ENCODE measurements around the gene TBRG4.

- TF ChIP-seq ZNF274 (IDR thresholded peaks at IDR 0.05; ENCODE audit: low read depth, low read length) (no peak), YY1 (IDR thresholded peaks at IDR 0.05; ENCODE audit: insufficient read depth, insufficient read length) (no peak)
These were observed 28.6 kb downstream of the TBRG4 start for GRCh38 chr7:45082831-45083331.
